ENCODE results near the gene COL4A2.

GRCh38 chr13:110318920-110319319 is 11.8 kb downstream of the COL4A2 start:
- TF ChIP-seq, protein P1, sequence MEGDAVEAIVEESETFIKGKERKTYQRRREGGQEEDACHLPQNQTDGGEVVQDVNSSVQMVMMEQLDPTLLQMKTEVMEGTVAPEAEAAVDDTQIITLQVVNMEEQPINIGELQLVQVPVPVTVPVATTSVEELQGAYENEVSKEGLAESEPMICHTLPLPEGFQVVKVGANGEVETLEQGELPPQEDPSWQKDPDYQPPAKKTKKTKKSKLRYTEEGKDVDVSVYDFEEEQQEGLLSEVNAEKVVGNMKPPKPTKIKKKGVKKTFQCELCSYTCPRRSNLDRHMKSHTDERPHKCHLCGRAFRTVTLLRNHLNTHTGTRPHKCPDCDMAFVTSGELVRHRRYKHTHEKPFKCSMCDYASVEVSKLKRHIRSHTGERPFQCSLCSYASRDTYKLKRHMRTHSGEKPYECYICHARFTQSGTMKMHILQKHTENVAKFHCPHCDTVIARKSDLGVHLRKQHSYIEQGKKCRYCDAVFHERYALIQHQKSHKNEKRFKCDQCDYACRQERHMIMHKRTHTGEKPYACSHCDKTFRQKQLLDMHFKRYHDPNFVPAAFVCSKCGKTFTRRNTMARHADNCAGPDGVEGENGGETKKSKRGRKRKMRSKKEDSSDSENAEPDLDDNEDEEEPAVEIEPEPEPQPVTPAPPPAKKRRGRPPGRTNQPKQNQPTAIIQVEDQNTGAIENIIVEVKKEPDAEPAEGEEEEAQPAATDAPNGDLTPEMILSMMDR (IDR thresholded peaks at IDR 0.05) = no peak
- TF ChIP-seq POLR2A (IDR thresholded peaks at IDR 0.05) = no peak
